Right ventricle myocardium superior (tissue), 1 donor: Measurements from ENCODE around the gene ACP1. TPM values are rescaled to one million over a fixed set of nuclear protein-coding genes. Genes with fewer than 3 reads are reported as not detected.
A peak's percentile ranks its signal among the peaks of the same experiment; 100 is the strongest.
"Not testable (repeated sequence)": the region's sequence is repeated elsewhere in the genome, so short reads cannot be mapped to it uniquely, and the experiment has no call there.

ENCODE experiments used
- ATAC-seq: fragments of 200-7000 bp; cut with Tn5 transposase; one replicate; pipeline ENCODE4 v1.9.1; 2020; ENCODE audit warnings: mild to moderate bottlenecking; ENCODE audit not compliant: poor library complexity
- DNase-seq: peaks from one replicate; pipeline ENCODE4 v3.0.0-alpha.2; 2020
- intact Hi-C: fragments of 100-400 bp; cut with DNase I; formaldehyde crosslinking; loops from one replicate; pipeline ENCODE4 v1.11.2; 2022
- total RNA-seq: library from RNA; stranded (reverse); fragmentation: NEBNext Ultra II Directional; extraction: Animal tissue kit (Norgen Biotek cat#: 25700); gene quantifications from one replicate; pipeline ENCODE4 v1.2.1, GENCODE V29; 2021
- donor health status: DM: no; HTN: yes; CAD: no; lungs with severe emphysema.

ACP1 gene
- total RNA-seq, 1 donor from 2014 or later: 68.1 TPM

DNA sequence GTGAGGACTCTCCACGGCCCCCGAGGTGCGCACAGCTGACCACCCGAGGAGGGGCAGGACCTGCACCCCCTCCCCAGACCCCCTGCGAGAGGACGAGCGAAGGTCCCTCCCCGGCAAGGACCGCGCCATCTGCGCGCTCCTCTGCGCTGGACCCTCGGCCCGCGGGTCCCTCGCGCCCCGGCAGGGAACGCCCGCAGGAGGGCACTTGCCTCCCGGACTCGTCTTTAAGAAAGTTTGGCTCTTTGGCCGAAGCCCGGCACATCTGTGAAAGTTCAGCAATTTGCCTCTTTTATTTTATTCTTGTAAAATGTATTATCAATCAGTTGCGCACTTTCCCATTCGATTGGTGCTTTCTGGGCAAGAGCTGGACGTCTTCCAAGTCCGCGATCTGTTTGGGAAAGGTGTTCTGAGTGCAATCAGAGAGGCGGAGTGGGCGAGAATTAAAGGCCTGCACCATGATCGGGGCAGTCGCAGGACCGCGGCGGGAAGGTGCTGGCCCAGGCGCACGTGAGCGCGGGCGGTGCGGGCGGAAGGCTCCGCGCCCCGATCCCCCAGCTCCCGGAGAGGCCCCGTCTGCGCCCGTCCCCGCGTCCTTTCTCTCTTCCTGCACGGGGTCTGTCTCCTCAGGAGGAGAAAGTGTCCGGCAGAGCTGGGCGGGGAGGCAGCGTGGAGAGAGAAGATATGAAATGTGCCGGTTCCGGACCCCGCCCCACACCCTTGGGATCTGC, 24.8 kb downstream of the ACP1 start:
- peak; percentile 65 for ATAC-seq
- intact Hi-C loops: loop anchor here (5.0 kb wide), 1 partner anchor 117 kb away; no protein-coding TSS in a partner anchor
- DNase-seq: no peak

DNA sequence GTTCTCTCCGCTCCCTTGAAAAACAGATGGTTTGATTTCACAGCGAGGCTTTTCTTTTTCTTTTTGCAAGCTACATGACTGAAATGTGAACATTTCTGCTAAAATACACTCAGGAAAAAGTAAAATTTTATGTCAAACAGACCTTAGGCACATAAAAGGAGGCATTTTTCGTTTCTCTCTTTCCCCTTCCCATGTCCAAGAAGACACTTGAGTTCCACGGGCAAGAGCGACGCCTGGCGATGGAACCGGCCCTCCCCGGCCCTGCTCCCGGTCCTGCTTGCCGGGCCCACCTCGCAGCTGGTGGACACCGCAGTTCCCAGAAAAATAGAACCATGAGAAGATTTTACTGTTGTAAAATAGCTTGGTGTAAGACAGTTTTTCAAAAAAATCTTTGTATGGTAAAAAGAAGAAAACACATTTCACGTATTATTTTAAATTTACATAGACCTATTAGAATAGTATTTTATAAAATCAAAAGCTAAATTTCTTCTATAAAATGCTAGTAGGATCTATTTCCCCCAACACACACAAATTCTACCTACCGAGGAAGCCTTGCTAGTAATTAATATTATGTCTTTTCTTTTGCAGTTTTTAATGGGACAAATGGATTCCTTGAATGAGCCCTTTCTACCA, 25.5 kb downstream of the ACP1 start:
- intact Hi-C loops: loop anchor here (5.0 kb wide), 1 partner anchor 118 kb away; no protein-coding TSS in a partner anchor
- DNase-seq (peak; percentile 81), ATAC-seq (peak; percentile 94)

DNA sequence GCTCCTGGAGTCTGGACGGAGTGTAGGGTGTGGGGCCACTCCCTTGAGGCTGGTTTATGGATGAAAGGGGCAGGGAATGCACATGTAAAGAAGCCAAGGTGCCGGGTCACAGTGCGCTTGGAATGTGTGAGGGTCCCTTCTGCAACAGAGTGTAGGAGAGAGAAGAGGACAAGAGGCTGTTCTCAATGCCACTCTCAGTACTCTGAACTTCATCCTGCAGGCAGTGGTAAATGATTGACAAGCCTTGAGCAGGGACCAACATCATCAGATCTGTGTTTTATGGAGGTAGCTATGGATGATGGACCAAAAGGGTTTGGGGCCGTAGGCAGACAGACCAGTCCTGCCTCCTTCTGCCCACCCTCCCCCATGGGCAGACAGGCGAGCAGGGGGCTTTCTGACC, 30.3 kb downstream of the ACP1 start:
- intact Hi-C loops: no loop called here
- DNase-seq (no peak), ATAC-seq (no peak)

DNA sequence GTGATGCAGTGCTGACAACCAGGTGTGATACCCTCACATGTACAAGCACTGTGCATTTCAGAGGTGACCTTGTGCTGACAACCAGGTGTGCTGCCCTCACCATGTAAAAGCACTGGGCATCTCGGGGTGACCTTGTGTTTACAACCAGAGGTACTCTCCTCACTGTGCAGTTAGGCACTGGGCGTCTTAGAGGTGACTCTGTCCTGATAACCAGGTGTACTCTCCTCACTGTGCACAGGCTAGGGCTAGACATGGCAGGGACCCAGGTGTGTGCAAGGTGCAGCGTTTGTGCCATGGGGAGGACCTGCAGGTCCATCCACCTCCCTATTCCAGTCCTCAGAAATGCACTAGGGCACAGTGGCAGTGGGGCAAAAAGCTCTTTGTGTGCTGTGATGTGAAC, 31.6 kb downstream of the ACP1 start:
- intact Hi-C loops: no loop called here
- DNase-seq (no peak), ATAC-seq (no peak)

DNA sequence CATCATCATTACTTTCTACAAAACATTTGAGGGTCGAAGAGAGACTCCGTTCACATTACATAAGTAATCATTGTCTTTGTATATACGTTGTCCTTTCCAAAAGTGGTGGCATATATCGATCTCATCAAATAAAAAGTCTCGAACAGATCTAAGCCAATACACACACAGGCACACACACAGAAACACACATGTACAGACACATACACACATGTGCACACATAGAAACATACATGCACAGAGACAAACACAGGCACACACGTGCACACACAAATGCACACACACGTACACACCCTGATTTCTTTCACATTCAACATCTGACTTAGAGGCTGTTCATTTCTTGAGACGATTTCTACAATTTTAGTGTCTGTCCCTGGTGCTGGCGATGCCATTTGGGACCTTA, 40.6 kb downstream of the ACP1 start:
- DNase-seq (no peak), ATAC-seq (no peak)
- intact Hi-C loops: no loop called here

DNA sequence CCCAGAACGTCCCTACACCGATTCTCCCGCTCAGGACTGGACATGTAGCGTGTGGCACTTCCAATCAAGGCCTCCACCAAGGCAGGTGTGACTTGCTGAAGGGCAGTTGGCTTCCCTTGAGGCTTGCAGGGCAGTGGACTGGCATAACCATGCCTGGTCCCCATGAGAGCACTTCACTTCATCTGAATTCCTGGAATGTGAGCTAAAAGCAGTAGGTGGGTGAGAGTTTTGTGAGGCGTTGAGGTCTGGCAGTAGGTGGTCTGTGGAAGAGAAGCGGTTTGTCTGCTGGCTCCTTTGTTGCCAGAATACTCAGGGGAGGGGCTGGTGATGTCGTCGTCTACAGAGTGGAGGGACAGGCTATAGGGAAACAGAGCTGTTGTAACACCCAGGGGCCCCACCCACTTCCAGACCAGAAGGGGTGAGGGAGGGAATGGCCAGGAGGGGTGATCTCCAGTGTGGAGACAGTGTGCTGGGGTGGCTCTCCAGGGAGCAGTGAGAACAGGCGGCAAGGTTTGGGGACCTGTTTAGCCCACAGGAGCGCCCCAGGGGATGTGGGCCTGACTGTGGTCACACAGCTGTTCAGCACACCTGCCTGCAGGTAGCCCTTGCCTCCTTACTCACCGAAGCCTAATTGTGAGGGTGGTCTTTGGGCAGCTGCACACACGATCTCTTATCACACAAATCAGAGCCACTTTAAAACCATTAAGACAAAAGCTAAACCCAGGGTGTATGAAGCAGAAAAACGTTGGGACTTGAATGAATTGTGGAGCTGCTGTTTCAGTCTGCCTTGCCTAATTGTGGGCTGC, 44.6 kb downstream of the ACP1 start:
- ATAC-seq (no peak), DNase-seq (no peak)
- intact Hi-C loops: no loop called here

DNA sequence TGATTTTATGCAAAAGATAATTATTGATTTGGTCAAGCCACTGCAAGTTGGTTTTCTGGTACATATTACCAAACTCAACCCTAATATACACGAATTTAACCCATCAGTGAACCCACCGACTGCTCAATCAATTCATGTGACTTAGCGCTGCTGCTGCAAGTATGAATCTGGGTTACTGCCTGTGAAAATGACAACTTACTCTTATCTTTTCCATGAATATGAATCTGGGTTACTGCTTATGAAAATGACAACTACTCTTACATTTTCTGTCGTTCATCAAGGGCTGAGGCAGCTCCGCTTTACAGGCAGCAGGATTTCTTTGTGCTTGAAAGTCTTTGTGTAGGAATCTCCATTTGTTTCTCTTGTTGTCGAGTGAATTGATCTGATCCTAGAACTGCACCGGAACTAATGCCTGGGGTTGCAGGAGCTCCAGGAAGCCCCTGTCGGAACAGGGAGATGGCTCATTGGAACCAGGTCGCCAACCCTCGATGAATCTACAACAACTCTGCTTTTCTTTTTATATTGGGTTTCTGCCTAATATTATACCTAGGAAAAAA, 45.3 kb downstream of the ACP1 start:
- intact Hi-C loops: no loop called here
- no peak for DNase-seq
- no peak for ATAC-seq

DNA sequence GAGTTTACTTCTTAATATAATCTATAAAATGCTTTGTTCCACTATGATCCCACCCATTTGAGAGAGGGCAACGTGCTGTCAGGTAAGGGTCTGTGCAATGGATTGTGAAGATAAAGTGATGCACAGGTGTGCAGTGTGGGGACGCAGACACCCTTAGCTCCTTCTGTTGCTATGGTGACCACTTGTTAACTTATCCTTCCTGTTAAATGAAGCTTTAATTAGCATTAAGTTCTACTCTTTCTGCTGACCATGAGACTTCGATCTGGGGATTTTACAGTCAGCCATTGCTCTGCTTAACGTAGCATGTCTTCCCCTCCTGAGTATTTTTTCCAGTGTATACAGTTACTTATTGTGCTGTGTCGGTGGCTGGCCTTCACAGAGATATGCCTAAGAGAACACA, 46.2 kb downstream of the ACP1 start:
- intact Hi-C loops: no loop called here
- DNase-seq: no peak
- ATAC-seq: no peak

DNA sequence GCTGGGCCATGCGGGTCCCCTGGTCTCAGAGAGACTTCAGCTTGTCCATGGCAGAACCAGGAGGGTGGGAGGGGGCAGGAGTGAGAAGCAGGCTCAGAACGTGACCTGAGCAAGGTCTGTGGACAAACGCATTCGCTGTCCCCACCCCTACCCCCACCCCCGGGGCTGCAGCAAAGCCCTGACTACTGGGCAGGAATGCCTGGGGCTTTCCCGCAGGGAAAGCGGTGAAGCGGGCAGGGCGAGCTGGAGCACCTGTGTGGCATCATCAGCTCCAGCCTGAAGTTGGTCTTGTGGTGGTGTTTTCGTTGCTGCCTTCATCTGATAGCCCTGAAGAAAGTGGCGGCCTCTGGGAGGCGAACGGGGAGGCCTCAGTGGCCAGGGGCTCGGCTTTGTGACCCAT, 49.2 kb downstream of the ACP1 start:
- DNase-seq (no peak), ATAC-seq (no peak)
- intact Hi-C loops: no loop called here

DNA sequence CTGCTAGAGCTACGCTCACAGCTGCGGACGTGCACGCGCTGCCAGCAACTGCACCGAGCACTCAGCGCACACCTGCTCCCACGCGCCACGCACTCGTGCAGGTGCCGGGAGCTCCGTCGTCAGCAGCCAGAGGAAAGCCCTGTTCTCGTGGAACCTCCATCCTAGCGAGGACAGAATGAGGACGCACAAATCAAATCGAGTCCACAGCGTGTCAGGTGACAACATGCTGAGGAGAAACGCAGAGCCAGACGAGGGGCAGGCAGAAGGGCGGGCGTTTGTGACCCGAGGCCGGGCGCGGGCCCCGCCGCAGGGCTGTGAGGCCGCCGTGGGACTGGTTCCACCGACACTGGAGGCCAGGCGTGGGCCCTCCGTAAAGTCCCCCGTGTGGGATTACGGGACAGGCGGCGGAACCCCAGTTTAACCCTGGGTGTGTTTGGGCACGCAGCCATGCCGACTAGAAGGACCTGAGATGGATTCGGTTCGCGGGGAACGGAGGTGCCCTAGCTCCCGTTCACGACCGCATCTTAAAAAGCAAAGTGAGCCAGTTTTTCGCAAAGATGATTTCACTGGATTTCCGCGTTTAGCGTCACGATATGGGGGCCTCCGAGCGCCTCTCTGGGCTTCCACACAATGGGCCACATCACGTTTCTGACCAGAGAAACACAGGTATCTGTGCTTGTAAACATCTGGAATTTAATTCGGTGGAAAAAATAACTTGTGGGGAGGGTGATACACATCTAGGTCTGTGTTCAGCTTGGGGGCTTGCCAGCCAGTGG, 50.0 kb downstream of the ACP1 start:
- intact Hi-C loops: no loop called here
- no peak for ATAC-seq
- DNase-seq: no peak

DNA sequence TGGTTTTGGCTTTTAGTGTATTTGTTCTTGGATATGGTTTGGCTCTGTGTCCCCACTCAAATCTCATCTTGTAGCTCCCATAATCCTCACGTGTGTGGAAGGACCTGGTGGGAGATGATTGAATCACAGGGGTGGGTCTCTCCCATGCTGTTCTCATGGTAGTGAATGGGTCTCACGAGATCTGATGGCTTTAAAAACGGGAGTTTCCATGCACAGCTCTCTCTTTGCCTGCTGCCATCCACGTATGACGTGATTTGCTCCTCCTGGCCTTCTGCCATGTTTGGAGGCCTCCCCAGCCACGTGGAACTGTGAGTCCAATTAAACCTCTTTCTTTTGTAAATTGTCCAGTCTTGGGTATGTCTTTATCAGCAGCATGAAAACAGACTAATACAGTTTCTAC, 51.2 kb downstream of the ACP1 start:
- intact Hi-C loops: not testable (repeated sequence)

DNA sequence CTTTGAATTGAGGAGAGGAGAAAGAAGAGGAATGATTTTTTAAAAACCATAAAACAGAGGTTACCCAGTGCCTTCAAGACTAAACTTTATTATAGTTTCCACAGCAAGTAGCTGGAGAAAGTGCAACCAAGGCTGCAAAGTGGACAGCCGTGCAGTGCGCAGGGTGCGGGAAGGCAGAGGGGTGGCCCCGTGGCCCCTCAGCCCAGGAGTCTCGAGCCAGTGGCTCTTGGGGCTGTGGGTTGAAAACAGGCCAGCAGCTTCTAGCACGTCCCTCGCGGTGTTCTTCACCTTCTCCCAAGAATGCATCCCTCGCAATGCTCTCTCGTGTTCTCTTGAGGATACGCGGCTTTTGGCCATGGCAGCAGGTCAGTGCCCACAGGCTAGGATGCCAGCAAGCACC, 51.6 kb downstream of the ACP1 start:
- intact Hi-C loops: no loop called here
- ATAC-seq (no peak), DNase-seq (no peak)

More for the DNA sequence above, 51.2 kb downstream of the ACP1 start:
- DNase-seq, ATAC-seq: not testable (repeated sequence)

DNA sequence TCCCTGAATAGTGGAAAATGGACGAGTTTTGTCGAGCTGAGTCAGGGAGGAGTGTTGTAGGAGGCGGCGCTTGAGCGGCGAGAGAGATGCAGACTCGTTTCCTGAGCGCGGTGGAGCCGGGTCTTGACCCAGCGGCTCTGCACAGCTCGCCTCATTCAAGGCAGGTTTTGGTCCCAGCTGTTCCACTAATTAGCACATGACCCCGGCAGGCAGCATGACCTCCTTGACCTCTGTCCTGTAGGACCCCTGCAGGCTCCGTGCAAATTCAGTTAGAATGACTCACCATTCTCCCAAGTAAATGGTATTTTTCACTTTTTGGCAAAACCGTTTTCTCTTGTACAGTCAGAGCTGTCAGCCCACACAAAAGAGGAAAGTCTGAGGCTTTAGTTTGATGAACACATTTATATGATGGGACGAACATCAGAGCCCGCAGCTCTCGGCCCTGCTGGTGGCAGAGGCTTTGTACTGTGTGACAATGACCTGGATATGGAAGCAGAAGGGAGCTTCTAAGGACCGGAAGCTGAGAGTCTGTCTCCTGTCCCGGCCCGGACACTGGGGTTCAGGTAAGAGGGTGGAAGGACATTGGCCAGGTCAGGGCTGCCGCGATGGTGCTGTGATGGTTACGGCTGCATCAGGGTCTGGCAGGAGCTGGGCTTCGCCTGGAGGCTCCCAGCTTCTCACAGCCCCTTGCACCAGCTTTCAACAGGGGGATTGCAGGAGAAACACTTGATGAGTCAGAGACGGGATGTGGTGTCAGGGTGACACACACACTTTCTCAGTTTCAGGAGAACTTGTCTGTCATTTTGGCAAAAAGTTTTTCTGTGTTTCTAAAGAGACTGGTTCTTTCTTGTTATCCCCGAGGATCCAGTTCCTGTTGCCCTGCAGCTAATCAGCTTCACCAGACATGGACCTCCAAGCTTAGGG, 53.0 kb downstream of the ACP1 start:
- DNase-seq (no peak), ATAC-seq (no peak)
- intact Hi-C loops: no loop called here

DNA sequence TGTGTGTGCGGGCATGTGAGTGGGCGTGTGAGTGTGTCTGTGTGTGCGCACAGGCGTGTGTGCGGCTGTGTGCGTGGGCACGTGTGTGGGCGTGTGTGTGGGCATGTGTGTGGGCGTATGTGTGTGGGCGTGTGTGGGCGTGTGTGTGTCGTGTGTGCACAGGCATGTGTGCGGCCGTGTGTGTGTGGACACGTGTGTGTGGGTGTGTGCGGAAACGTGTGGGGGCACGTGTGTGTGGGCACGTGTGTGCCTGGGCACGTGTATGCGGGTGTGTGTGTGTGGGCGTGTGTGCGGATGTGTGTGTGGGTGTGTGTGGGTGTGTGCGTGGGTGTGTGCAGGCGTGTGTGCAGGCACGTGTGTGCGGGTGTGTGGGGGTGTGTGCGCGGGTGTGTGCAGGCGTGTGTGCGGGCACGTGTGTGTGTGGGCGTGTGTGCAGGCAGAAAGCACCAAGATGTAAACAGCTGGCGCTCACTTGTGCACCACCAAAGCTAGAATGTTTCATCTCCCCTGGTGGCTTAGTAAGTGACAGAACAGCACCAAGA, 54.4 kb downstream of the ACP1 start:
- intact Hi-C loops: no loop called here
- ATAC-seq: no peak
- no peak for DNase-seq

DNA sequence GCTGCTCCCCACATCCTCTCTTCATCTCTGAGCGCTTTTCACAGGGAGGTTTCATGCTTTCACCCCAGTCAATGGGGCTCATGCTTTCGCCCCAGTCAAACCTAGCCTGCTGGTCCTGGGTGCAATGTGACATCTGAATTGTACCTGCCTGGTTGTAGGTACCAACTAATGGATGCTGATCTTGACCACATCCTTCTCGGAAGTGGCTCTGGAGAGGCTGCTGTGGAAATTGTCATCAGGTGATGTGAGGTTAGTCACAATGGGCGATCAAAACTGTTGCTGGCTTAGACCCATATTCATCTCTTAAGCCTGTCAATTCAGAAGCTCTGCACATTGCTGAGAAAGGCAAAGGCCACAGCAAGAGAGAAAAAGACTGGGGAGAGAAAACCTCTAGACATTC, 55.8 kb downstream of the ACP1 start:
- intact Hi-C loops: no loop called here
- DNase-seq: no peak
- ATAC-seq: no peak

DNA sequence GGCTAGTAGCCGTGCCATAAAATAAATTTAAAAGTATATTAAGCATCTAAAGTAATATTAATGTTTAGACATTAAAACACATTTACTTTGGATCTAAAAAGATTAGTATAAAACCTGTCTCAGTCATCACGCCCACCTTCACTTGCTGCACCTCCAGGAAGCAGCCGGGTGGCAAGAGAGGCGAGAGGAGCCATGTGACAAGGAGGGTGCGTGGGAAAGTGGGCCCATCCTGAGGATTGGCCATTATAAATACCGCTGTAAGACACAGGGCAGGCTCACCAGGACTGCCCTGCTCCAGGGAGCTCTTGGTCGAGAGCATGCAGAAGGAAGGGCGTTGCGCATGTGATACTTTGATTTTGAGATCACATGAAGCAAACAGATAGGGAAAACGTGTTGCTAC, 57.6 kb downstream of the ACP1 start:
- no peak for DNase-seq
- intact Hi-C loops: no loop called here
- ATAC-seq: no peak

DNA sequence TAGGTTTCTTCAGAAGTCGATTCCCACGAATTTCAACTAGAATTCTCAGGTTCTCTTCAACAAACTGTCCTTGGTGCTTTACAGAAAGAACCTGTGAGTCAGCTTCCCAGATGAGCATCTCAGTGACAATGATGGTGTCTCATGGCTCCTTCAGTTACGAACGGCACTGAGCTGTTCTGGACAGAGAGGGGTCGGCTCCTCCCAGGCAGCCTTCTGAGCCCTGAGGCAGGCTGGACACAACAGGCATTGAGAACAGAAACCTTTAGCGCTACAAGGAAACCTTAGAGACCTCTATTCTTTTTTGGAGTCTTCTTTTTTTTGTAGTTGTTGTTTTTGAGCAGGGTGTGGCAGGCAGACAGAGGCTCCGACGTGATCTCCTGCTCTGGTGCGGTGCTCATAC, 58.3 kb downstream of the ACP1 start:
- intact Hi-C loops: no loop called here
- DNase-seq (no peak), ATAC-seq (no peak)
